Fibroblast of skin of back (primary cell): Measurements from ENCODE around the gene CA10.

Experiments
- DNase-seq: peaks from one replicate; pipeline ENCODE4 v3.0.0-alpha.2; 2013

CA10 gene

GRCh38 chr17:51638971-51639370 is 519.5 kb downstream of the CA10 start:
- DNase-seq, result no peak

- DNase-seq, result no peak
Measured at GRCh38 chr17:51636291-51636690, 522.2 kb downstream of the CA10 start.

GRCh38 chr17:51630101-51630671 is 528.3 kb downstream of the CA10 start:
- no peak for DNase-seq

- no peak for DNase-seq
Measured at GRCh38 chr17:51629232-51629631, 529.3 kb downstream of the CA10 start.

GRCh38 chr17:51627779-51628178 is 530.7 kb downstream of the CA10 start:
- no peak for DNase-seq

GRCh38 chr17:51618476-51618875 is 540.0 kb downstream of the CA10 start:
- no peak for DNase-seq

GRCh38 chr17:51617986-51618385 is 540.5 kb downstream of the CA10 start:
- no peak for DNase-seq

GRCh38 chr17:51613255-51613654 is 545.3 kb downstream of the CA10 start:
- no peak for DNase-seq

GRCh38 chr17:51612692-51613091 is 545.8 kb downstream of the CA10 start:
- DNase-seq, result no peak

- no peak for DNase-seq
Measured at GRCh38 chr17:51611585-51611984, 546.9 kb downstream of the CA10 start.

- no peak for DNase-seq
Measured at GRCh38 chr17:51610834-51611233, 547.7 kb downstream of the CA10 start.

- no peak for DNase-seq
Measured at GRCh38 chr17:51610155-51610554, 548.4 kb downstream of the CA10 start.

GRCh38 chr17:51608251-51608933 is 550.1 kb downstream of the CA10 start:
- DNase-seq, result no peak

- no peak for DNase-seq
Measured at GRCh38 chr17:51607512-51607911, 551.0 kb downstream of the CA10 start.

- no peak for DNase-seq
Measured at GRCh38 chr17:51604299-51605020, 554.1 kb downstream of the CA10 start.

- no peak for DNase-seq
Measured at GRCh38 chr17:51601622-51602261, 556.8 kb downstream of the CA10 start.

GRCh38 chr17:51598824-51599223 is 559.7 kb downstream of the CA10 start:
- no peak for DNase-seq

GRCh38 chr17:51597345-51597744 is 561.2 kb downstream of the CA10 start:
- no peak for DNase-seq

GRCh38 chr17:51595826-51596398 is 562.6 kb downstream of the CA10 start:
- no peak for DNase-seq

GRCh38 chr17:51590071-51590656 is 568.4 kb downstream of the CA10 start:
- DNase-seq, result no peak

- DNase-seq, result no peak
Measured at GRCh38 chr17:51588063-51588462, 570.5 kb downstream of the CA10 start.

GRCh38 chr17:51587516-51587915 is 571.0 kb downstream of the CA10 start:
- DNase-seq, result no peak
